ENCODE measurements around the gene FOXO3B.
"Not testable (repeated sequence)": the region's sequence is repeated elsewhere in the genome, so short reads cannot be mapped to it uniquely, and the experiment has no call there.

FOXO3B gene

DNA sequence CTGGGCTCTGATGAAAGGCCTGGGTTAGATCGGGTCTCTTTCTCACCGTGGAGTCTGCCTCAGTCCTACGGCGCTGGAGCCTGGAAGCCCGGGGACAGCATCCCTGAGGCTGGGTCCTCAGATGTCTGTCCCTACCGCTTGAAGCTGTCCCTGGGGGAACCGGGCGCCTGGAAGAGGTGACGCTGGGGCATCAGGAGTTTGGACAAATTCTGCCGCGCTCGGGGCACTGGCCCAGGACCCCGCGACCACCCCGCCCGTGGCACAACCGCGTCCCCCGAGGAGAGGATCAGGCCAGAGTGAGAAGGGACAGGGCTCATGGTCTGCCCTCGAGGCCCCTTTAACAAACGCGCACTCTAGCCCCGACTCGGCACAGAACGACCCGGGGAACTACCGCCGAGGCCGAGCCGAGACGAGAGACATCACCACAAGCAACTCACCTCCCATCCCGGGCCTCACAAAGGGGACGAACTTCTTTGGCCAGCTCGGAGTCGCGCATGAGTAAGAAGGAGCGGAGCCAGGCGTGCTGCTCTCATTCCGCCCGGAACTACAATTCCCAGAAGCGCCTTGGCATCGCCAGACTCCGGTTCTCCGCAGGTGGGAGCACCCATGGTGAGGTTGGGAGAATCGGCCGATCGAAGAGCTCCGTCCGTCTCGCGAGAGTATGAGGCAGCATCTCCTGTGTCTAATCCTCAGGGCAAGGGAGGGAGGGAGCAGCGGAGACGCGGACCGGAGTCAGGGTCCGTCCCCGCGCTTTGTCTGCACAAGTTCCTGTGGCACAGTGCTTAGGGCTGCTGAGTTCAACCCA lies at the start of gene FOXO3B:
FOXO3B (minus strand) TSS at position 548 of the 805 bp plus-strand sequence. CDS start 663 bp downstream, outside the sequence.
- peak; percentile 70 for DNase-seq

DNA sequence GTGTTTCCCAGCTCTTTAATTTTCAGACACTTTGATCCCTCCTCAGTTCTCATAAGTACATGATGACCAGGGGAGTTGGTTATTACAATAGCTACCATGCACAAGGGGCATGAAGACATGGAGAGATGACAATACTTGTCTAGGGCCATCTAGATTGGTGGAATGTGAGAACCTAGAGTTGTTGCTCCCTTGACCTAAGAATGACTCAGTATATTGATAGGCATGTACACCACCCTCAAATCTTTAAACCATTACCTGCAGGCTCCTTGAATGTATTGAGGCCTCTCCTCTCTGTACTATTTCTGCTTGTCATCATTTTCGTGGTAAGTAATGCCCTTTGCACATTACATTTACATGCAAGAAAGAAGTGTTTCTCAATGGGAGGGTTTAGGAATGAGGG lies 41.4 kb upstream of the FOXO3B start:
- DNase-seq, result not testable (repeated sequence)

DNA sequence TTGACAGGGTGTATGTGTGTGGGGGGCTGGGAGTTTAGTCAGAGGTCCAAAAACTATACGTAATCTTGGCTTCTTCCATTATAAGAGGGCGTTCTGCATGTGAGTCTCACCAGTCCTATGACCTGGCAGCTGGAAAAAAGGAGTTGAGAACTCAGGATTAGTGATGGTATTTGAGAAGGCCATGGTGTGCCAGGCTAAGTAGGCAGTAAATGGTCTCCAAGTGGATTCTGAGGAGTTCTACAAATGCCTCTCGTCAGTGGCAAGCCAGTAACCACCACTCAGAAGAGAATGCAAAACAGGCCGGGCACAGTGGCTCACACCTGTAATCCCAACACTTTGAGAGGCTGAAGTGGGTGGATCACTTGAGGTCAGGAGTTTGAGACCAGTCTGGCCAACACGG lies 40.5 kb upstream of the FOXO3B start:
- not testable (repeated sequence) for DNase-seq

DNA sequence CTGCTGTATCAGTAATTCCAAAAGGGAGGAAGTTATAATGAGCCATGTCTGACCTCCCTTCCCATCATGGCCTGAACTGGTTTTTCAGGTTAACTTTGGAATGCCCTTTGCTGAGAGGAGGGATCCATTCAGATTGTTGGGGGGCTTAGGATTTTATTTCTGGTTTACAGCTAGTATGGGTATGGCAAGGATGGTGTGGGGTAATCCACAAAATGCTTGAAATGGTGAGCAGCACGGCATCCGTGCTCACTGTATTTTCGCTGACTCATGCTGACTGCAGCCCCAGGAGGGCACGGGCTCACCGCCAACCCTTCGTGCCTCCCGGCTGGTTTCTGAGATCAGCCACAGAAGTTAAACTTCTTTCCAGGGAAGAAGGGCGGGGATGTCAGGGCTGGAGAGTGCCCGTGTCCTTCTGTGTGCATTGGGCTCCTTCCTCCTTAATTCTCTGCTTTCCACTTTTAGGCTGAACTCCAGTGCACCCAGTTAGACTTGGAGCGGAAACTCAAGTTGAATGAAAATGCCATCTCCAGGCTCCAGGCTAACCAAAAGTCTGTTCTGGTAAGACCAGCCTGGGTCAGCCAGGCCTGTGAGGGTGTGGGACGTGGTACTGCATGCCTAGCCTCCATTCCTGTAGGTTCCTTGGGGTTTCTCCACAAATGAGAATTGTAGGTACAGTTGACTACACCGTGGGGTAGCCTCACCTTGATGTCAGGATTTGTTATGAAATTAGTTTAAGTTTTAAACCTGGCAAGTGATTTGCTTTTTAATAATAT lies 39.8 kb upstream of the FOXO3B start:
- not testable (repeated sequence) for DNase-seq

DNA sequence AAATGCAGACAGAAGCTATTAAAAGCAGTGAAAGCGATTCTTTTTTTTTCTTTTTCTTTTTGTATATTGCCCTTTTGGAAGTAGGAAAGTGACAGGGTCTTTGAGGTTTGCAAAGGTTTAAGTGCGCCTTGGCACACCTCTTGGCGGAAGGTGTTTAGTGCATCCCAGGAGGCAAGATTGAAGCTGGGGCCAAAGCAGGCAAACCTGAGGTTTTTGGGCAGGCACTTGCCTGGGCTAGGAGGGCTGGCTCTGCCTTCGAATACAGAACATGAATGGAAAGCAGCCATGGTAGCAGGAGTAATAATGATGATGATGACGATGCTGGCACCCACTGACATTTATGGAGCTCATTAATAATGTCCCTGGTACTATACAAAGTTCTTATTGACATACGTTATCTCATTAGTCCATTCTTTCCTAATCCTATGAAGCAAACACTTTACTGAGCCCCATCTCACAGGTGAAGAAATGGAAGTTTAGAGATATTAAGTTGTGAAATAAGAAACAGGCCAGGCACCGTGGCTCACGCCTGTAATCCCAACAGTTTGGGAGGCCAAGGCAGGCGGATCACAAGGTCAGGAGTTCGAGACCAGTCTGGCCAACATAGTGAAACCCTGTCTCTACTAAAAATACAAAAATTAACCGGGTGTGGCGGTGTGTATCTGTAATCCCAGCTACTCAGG lies 37.5 kb upstream of the FOXO3B start:
- not testable (repeated sequence) for DNase-seq

DNA sequence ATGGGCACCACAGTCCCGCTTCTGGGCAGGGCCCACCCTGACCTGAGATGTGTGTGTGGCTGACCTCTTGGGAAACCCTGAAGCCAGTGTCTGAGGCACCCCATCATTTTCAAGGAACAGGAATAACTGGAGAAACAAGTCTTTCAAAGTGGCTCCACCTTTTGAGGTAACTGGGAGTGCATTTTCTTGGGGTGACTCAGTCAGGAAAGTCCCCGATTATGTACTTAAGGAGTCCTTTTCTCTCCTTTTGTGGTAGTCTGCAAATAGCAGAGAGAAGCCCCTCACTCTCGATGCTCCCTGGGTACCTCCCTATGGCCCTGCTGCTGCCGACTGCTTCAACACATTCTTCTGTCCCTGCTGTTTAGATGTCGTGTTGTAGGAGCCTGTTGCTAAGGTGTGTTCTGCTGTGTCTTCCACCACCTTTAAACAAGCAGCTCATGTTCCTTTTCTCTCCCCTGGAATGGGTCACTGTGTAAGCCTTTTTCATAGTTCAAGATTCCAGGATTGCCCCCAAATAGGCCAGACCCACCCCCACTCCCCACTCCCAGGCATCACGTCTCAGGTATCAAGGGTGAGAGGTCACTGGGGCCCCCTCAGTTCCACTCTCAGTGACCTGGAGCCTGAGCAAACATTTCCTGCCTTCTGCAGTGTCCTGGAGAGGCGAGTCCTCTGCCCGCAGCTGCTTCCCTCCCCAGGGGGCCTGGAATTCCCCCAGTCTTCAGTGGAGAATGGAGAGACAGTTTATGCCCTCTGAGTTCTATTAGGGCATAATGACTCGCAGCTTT lies 36.7 kb upstream of the FOXO3B start:
- not testable (repeated sequence) for DNase-seq

DNA sequence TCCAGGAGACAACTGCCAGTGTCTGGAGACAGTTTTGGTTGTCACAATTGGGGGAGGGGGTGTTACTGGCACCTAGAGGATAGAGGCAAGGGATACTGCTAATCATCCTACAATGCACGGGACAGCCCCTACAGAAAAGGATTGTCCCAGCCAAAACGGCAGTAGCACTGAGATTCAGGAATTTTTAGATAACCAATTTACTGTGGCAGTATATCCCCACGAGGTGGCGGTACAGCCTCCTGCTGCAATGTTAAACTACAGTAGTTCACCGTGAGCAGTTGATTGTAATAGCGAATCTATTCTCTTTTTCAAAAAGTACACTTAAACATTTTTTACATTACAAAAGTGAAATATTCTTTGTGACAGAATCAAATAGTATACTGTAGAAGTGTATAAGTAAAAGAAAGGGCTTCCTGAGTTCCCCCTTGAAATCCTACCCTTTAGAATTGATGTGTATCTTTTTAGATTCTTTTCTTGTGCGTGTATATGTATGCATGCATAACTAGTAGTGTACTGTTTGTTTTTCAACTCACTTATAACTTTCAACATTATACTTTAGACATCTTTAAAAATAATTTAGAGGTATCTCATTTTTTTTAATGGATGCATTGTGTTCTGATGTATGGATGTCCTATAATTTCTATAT lies 30.4 kb upstream of the FOXO3B start:
- peak; percentile 75 for DNase-seq

DNA sequence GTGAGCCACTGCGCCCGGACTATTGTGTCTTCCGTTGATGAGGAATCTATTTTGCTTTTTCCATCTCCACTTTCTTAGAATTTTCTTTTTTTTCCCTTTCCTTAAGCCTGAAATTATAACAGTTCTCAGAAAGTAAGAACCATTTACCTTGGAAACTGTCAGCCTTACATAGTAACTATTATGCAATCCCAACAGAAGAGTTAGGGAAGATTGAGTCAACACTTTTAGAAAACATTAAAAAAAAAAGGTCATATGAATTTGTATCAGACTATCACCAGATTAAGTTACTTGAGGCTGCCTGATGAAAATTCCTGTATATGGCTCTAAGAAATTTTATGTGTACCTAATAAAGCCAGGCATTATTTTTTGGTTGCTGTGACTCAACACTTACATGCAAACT lies 26.1 kb upstream of the FOXO3B start:
- not testable (repeated sequence) for DNase-seq

DNA sequence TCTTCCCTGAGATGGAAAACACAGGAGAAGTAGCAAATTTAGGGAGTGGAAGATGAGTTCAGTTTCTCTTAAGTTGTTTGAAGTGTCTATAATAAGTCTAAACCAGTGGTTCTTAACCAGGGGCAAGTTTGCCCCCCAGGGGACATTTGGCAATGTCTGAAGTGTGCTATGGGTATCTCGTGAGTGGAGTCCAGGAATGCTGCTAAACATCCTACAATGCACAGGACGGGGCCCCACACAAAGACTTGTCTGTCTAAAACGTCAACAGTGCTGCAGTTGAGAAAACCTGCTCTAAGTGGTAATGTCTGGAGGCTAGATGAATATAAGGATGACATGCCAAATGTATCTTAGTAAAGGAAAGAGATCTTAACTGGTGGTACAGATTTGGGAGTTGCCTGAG lies 23.8 kb upstream of the FOXO3B start:
- DNase-seq, result not testable (repeated sequence)

DNA sequence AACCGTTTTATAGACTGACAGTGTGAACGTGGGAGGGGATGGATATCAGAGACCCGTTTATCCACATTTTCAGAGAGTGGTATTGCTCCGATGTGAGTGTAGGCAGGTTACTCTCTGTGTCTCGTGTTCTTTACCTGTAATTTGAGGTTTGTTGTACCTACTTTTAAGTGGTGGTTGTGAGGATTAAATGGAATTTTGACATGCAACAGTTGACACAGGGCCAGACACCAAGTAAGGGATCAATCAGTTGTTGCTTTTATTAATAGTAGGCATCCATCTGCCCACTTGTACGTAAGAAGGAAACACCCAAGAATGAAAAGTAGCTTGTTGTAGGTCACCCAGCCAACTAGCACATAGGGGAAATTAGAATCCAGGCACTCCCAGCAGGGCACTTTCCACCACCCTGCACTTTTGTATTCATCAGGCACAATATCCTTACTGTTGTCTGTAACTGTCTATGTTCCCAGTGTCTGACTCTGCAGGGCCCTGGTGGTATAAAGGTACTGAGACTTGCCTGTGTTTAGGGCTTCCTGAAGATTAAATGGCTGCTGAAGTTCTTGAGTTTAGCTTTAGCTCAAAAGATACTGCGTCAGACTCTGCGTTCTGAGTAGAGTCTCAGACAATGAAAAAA lies 16.5 kb upstream of the FOXO3B start:
- not testable (repeated sequence) for DNase-seq

DNA sequence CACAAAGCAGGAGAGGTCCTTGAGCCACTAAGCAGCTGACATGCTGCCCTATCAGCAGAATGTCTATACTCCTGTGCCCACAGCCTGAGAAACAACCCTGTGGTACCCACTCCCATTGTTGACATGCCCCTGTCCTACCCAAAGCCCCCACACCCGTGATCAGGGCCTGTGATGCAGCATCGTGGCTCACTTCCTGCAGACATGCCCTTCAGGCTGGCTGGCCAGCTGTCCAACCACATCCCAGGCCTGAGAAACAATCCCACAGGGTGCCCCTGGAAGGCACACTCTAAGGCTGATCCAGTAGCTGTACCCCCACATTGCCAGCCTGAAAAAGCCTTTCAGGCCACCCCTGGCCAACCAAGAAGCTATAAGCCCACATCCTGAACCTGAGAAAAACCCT lies 13.0 kb upstream of the FOXO3B start:
- not testable (repeated sequence) for DNase-seq

DNA sequence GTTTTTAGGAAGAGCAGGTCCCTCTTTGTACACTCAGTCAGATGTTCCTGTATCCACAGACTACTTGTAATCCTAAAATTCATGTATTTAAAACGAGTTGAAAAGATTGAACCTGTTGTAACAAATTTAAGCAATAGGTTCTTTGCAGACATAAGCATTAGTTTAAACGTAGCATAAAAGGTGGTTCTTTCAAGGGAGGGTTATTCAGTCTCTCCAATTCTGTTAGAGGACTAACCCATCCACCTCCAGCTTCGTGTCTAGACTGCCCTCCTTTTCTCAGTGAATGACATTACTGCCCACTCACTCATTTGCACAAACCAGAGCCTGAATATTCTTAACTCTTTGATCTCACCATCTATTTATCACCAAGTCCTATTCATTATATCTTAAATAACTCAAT lies 554 bp upstream of the FOXO3B start:
- DNase-seq, result not testable (repeated sequence)

DNA sequence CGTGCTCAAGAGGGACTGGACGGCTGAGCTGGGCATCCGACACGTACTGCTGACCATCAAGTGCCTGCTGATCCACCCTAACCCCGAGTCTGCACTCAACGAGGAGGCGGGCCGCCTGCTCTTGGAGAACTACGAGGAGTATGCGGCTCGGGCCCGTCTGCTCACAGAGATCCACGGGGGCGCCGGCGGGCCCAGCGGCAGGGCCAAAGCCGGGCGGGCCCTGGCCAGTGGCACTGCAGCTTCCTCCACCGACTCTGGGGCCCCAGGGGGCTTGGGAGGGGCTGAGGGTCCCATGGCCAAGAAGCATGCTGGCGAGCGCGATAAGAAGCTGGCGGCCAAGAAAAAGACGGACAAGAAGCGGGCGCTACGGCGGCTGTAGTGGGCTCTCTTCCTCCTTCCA lies 4.7 kb downstream of the FOXO3B start:
- DNase-seq, result not testable (repeated sequence)

DNA sequence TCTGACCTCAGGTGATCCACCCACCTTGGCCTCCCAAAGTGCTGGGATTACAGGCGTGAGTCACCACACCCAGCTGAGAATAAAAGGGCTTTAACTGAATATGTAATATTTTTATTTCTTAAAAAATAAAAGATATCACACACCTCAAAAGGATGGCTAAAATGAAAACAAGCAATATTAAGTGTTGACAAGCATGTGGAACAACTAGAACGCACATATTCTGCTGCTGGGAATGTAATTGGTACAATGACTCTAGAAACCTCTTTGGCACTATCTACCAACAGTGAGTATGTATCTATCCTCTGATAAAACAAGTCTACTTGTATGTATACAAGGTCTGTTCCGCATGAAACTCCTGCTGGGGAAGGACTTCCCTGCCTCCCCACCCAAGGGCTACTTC lies 5.2 kb downstream of the FOXO3B start:
- not testable (repeated sequence) for DNase-seq

DNA sequence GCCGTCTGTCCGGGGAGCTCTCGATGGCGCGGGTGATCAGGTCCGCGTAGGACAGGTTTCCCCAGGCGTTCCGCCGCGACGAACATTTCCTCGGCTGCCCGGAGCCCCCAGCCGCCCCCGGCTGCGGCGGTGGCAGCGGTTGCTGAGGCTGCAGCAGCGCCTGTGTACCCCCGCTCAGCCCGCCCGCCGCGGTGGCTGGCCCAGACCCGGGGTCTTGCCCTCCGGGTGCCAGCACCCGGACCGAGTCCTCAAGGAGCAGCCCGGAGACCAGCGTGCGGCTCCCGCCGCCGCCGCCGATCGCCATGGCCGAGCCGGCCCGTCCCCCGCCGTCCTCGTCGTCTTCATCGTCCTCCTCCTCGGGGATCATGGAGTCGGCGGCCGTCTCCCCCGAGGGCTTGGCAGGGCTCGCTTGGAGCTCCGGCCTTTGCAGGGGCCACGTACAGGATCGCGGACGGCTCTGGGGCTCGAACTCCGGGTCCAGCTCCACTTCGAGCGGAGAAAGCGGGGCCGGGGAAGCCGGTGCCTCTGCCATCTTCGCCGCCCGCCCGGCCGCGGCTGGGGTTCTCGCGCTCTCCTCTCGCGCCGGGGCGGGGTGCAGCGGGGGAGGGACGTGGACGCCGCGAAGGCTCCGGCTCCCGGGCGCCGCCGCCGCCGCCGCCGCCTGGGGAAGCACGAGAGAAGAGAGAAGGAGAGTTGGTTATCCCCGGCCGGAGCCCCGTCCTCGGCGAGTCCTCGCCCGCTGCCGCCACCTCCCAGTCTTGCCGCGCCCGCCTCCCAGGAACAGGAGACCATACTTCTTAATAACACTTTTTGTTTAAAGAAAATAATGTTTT lies 9.5 kb downstream of the FOXO3B start:
- DNase-seq, result not testable (repeated sequence)

DNA sequence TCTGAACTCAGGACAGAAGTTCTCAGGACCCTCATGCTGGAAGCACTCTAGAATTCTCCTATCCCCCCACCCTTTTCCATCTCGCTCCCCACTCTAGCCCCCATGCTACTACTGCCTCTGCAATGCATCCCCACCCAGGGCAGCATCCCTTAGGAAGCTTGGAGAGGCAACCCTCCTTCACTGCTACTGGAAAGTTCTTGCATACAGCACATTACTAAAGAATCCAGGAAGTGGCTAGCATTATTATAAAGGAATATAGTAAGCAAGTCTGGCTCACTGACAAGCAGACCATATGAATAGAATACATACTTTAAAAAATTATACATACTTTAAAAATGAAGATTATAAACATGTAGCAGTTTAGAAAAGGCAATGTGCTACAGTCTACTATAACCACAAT lies 13.5 kb downstream of the FOXO3B start:
- DNase-seq, result not testable (repeated sequence)

DNA sequence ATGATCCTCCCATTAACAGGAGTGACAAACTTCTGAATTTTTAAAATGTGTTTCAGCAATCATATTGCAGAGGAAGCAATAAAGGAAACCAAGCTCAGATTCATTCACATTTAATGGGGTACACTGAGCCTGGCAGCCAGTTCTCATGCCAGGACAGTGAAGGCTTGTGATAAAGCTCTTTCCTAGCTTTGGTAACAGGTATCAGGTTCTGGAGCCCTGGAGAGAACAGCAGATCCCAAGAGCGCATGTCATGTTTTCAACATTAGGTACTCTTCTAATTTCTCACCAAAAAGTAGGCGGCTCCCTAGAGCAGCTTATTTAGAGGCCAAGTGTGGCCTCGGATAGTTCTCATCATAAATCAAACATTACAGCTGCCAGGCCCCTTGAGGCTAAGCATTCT lies 14.6 kb downstream of the FOXO3B start:
- not testable (repeated sequence) for DNase-seq

DNA sequence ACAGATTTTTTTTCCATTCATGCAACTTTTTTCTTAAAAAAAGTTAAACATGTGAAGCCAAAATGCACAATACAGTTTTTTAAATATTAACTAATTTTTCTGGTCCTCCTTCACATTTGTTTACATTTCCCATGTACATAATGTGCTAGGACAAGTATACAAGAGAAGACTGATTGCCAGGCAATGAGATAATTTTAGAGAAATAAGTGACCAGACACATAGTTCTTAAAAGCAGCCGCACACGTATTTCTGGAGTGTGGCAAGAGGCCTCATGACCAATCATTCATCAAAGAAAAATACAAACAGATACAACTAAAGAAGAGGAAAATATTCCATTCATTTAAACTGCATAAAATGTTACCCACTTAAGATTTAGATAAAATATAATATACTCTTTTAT lies 15.8 kb downstream of the FOXO3B start:
- not testable (repeated sequence) for DNase-seq

DNA sequence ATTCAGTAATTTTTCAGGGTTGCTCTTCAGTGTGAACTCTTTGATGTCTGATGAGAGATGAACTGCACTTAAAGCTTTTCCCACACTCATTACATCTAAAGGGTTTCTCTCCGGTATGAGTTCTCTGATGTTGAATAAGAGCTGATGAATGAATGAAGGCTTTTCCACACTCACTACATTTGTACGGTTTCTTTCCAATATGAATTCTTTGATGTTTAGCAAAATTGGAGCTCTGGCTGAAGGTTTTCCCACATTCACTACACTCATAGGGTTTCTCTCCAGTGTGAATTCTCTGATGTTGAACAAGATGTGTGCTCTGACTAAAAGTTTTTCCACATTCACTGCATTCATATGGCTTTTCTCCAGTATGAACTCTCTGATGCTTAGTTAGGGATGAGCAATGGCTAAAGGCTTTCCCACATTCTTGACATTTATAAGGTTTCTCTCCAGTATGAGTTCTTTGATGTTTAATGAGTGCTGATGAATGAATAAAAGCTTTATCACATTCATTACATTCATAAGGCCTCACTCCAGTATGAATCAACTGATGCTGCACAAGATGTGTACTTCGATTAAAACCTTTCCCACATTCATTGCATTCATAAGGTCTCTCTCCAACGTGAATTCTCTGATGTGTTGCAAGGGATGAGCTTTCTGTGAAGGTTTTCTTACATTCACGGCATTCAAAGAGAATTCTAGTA lies 20.0 kb downstream of the FOXO3B start:
- not testable (repeated sequence) for DNase-seq

DNA sequence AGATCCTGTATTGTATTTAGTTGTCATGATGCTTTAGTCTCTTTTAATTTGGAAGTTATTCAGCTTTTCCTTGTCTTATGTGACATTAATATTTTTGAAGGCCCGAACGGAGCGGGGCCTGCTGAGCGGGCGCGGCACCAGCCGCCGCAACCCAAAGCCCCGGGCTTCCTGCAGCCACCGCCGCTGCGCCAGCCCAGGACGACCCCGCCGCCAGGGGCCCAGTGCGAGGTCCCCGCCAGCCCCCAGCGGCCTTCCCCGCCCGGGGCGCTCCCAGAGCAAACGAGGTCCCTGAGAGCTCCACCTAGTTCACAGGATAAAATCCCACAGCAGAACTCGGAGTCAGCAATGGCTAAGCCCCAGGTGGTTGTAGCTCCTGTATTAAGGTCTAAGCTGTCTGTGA lies 32.0 kb downstream of the FOXO3B start:
- DNase-seq, result not testable (repeated sequence)
